Right lobe of liver (tissue), 4 donors: Measurements from ENCODE around the gene NFASC.

ENCODE experiments used
- CTCF ChIP-seq, 4 donors: fragments of 200-600 bp in 3 of 4; fragments of 450-650 bp in 1 of 4; IDR thresholded peaks; one replicate each; pipeline versions ENCODE4 v1.5.1 to v1.8.0; 2016 to 2022; ENCODE audit warnings: antibody characterized with exemption in 4 of 4, mild to moderate bottlenecking in 2 of 4
- POLR2A ChIP-seq: fragments of 450-650 bp; IDR thresholded peaks from one replicate; pipeline ENCODE4 v1.6.1; 2017; ENCODE audit warnings: antibody characterized with exemption, mild to moderate bottlenecking
- donor health status: DM: no; HTN: no; CAD: no.
- donor health status: DM: no; HTN: no; CAD: no.
- donor health status: DM: no; HTN: yes; CAD: no.

- TF ChIP-seq CTCF (IDR thresholded peaks at IDR 0.05), result no peak
- TF ChIP-seq POLR2A, result peak; percentile 38
These were observed 120.2 kb downstream of the NFASC start for GRCh38 chr1:204990721-204991341.
